Coronary artery (tissue), 2 donors: ENCODE data around the gene SNTN.

Source experiments
- DNase-seq: peaks from one replicate; pipeline ENCODE4 v3.0.0-alpha.2; 2017; ENCODE audit warnings: low spot score
- H3K27ac ChIP-seq, 2 donors: fragments of 200-600 bp; sonication (generic); one replicate each; pipeline ENCODE4 v1.5.1; 2016 to 2019
- H3K4me3 ChIP-seq: fragments of 200-600 bp; sonication (generic); 2 replicates; pipeline ENCODE4 v1.5.1; 2016; ENCODE audit warnings: mild to moderate bottlenecking, moderate library complexity
- TF ChIP-seq, protein P1 (sequence below): fragments of 200-600 bp; sonication (generic); IDR thresholded peaks from one replicate; pipeline ENCODE4 v1.5.1; 2019; ENCODE audit warnings: antibody characterized with exemption

The SNTN gene

DNA sequence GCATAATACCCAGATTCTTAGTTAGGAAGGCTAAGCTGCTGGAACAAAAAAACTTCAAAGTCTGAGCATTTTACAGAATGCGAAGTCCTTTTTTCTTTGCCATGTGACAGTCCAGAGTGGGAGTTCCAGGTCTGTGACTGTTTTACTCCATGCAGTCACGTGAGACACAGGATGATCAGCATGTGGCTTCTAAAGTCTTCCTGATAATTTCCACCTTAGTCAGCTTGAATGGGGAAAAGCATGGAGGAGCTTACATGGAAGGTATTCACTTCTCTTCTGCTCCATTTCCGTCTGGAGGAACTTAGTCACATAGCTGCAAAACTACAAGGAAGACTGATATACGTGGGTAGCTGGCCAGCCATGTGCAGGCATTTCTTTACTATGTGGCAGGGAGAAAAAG lies 1.7 kb downstream of the SNTN start:
- H3K4me3 ChIP-seq: no peak overlapping the region
- TF ChIP-seq, protein P1, sequence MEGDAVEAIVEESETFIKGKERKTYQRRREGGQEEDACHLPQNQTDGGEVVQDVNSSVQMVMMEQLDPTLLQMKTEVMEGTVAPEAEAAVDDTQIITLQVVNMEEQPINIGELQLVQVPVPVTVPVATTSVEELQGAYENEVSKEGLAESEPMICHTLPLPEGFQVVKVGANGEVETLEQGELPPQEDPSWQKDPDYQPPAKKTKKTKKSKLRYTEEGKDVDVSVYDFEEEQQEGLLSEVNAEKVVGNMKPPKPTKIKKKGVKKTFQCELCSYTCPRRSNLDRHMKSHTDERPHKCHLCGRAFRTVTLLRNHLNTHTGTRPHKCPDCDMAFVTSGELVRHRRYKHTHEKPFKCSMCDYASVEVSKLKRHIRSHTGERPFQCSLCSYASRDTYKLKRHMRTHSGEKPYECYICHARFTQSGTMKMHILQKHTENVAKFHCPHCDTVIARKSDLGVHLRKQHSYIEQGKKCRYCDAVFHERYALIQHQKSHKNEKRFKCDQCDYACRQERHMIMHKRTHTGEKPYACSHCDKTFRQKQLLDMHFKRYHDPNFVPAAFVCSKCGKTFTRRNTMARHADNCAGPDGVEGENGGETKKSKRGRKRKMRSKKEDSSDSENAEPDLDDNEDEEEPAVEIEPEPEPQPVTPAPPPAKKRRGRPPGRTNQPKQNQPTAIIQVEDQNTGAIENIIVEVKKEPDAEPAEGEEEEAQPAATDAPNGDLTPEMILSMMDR: no peak

DNA sequence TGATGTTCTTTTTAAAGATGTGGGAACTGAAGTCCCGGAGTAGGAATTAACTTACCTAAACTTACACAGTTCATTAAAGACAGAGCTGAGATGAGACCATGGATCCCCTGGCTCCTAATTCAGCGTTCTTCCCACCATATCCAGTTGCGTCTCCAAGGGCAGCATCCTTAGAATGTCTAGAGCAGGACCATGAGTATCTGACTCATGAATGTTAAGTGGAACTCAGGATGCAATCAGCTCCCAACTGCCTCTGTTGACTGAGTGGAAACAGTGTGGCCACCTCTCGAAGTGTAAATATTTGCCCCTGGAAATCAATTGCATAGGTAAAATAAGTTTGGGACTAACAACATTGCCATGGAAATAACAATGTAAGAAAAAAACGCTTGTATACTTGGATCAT lies 2.5 kb downstream of the SNTN start:
- TF ChIP-seq, protein P1: no peak
- Histone ChIP-seq H3K4me3 (no peak overlapping the region), H3K27ac (no peak overlapping the region)
- no peak for DNase-seq

More for the DNA sequence above, 1.7 kb downstream of the SNTN start:
- no peak overlapping the region for H3K27ac ChIP-seq
- no peak for DNase-seq

DNA sequence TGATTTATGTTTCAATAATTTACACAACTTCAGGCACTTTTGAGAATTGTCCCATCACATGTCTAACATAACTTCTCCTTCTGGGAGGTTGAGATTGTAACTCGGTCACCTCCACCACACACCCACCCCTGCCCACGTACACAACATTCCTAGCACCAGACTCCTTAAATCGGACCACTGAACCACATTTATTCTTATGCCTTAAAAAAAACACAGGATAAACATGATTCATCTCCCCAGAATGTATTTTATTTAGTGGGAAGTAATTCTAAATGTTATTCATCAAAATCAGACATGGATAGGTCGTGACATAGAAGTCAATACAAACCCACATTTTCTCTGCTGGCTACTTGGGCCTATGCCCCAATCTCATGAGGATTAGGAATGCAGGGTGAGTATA lies 3.0 kb downstream of the SNTN start:
- H3K4me3 ChIP-seq: no peak overlapping the region

DNA sequence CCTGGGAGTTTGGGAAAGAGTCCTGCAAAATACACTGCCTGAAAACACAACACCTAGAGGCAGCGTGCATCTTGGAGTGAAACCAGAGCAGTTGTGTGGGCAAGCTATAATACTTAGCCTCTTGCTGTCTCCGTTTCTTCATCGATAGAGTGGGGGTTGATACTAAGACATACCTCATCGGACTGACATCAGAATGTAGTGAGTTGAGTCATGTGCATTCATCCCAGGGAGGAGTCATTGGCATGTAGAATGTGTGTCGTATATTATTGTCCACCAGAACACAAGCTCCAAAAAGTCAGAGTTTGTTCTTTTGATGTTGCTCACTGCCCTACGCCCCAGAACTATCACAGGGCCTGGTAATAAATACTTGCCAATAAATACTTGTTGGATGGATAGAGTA lies 4.3 kb downstream of the SNTN start:
- no peak overlapping the region for H3K27ac ChIP-seq

More for the DNA sequence above, 3.0 kb downstream of the SNTN start:
- TF ChIP-seq, protein P1: no peak
- DNase-seq: no peak
- H3K27ac ChIP-seq: no peak overlapping the region

DNA sequence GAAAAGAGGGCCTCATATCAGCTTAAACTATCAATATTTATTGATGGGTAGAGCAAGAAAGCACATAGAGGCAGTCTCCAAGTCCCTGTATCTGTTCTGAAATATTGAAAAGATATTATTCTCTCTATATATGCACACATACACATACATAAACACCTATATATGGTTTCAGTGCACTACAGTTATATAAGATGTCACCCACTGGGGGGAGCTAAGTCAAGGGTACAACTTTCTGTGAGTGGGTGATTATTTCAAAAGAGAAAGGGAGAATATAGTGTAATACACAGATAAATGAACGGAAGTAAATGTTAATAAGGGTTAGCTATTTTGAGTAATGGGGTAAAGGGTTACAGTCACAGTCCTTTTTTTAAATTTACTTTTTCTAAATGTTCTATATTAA lies 8.8 kb downstream of the SNTN start:
- no peak for DNase-seq
- H3K4me3 ChIP-seq: no peak overlapping the region
- TF ChIP-seq, protein P1: no peak
- H3K27ac ChIP-seq: no peak overlapping the region

More for the DNA sequence above, 4.3 kb downstream of the SNTN start:
- no peak overlapping the region for H3K4me3 ChIP-seq
- TF ChIP-seq, protein P1: no peak
- DNase-seq: no peak

DNA sequence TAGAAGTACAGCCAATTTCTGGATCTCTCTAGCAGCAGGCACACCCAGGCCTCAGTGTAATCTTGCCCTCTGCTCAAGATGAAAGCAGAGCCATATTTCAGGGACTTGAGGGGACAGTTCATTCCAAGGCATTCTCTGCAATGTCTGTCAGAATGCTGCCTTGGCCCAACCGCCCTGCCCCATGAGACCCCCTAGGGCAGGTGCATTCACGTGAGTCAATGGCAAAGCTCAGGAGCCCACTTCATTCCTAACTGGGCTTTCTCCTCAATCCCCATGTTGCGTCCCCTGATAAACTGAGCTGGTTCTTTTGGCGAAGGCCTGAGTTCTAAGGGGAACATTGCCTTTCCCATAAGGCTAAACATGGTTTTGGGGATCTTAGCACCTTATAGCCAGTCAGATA lies 9.5 kb downstream of the SNTN start:
- TF ChIP-seq, protein P1: no peak
- DNase-seq: no peak
- Histone ChIP-seq H3K4me3 (no peak overlapping the region), H3K27ac (no peak overlapping the region)

DNA sequence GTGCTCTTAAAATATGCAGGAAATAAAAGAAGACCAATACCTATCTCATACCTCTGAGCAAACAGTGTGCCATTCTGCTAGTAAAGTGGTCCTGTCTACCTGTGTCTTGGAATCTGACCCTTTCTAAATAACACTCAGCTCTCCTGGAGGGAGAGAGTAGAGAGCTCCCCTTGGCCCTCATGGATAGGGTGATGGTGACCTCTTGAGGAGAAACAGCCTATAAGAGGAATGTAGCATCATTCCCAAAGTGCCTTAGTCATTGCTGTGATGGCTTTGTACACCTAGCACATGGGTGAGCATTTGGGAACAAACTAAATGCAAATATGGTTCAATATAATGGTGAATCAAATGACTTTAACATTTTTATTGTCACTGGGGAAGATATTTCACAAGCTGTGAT lies 10.0 kb downstream of the SNTN start:
- no peak overlapping the region for H3K4me3 ChIP-seq
- no peak overlapping the region for H3K27ac ChIP-seq
- TF ChIP-seq, protein P1: no peak
- DNase-seq: no peak
